ENCODE data around the gene KRTAP5-3. TPM values are rescaled to one million over a fixed set of nuclear protein-coding genes. Genes with fewer than 3 reads are reported as not detected.

The KRTAP5-3 gene
- total RNA-seq, 1 experiment from 2014 or later: not detected

GRCh38 chr11:1644601-1645356, 36.5 kb upstream of the KRTAP5-3 start:
- DNase-seq (ENCODE audit: extremely low read depth, low read depth): no peak

- no peak for DNase-seq (ENCODE audit: extremely low read depth, low read depth)
Observed at GRCh38 chr11:1643146-1643690, 35.0 kb upstream of the KRTAP5-3 start.

GRCh38 chr11:1642288-1643145, 34.3 kb upstream of the KRTAP5-3 start:
- no peak for DNase-seq (ENCODE audit: extremely low read depth, low read depth)

GRCh38 chr11:1641096-1641495, 32.8 kb upstream of the KRTAP5-3 start:
- DNase-seq (ENCODE audit: extremely low read depth, low read depth): no peak

- peak; percentile 21 for DNase-seq (ENCODE audit: extremely low read depth, low read depth)
Observed at GRCh38 chr11:1640076-1640946, 32.0 kb upstream of the KRTAP5-3 start.

- no peak for DNase-seq (ENCODE audit: extremely low read depth, low read depth)
Observed at GRCh38 chr11:1639666-1640065, 31.4 kb upstream of the KRTAP5-3 start.

GRCh38 chr11:1639102-1639620, 30.9 kb upstream of the KRTAP5-3 start:
- DNase-seq (ENCODE audit: extremely low read depth, low read depth): no peak

GRCh38 chr11:1638344-1638743, 30.1 kb upstream of the KRTAP5-3 start:
- no peak for DNase-seq (ENCODE audit: extremely low read depth, low read depth)

- no peak for DNase-seq (ENCODE audit: extremely low read depth, low read depth)
Observed at GRCh38 chr11:1637628-1638027, 29.4 kb upstream of the KRTAP5-3 start.

- DNase-seq (ENCODE audit: extremely low read depth, low read depth): no peak
Observed at GRCh38 chr11:1636291-1636950, 28.2 kb upstream of the KRTAP5-3 start.

GRCh38 chr11:1633864-1634263, 25.6 kb upstream of the KRTAP5-3 start:
- DNase-seq (ENCODE audit: extremely low read depth, low read depth): no peak

- DNase-seq (ENCODE audit: extremely low read depth, low read depth): no peak
Observed at GRCh38 chr11:1632053-1632714, 23.9 kb upstream of the KRTAP5-3 start.

- no peak for DNase-seq (ENCODE audit: extremely low read depth, low read depth)
Observed at GRCh38 chr11:1631066-1631568, 22.9 kb upstream of the KRTAP5-3 start.

- DNase-seq (ENCODE audit: extremely low read depth, low read depth): no peak
Observed at GRCh38 chr11:1630271-1630670, 22.0 kb upstream of the KRTAP5-3 start.

- no peak for DNase-seq (ENCODE audit: extremely low read depth, low read depth)
Observed at GRCh38 chr11:1629326-1630185, 21.3 kb upstream of the KRTAP5-3 start, which contains the start of gene KRTAP5-5. TSS of gene KRTAP5-5 (plus strand) at chr11:1629775. CDS start at chr11:1629841, 66 bp downstream.

- DNase-seq (ENCODE audit: extremely low read depth, low read depth): peak; percentile 28
Observed at GRCh38 chr11:1628506-1629325, 20.5 kb upstream of the KRTAP5-3 start.

GRCh38 chr11:1625541-1625940, 17.3 kb upstream of the KRTAP5-3 start:
- no peak for DNase-seq (ENCODE audit: extremely low read depth, low read depth)
